CD4-positive, CD25-positive, alpha-beta regulatory T cell (primary cell): ENCODE data around the gene PHF21A. TPM values are rescaled to one million over a fixed set of nuclear protein-coding genes. Genes with fewer than 3 reads are reported as not detected.

ENCODE experiments used
- ATAC-seq, 2 donors: fragments of 150-1000 bp; cut with Tn5 transposase; one replicate each; pipeline ENCODE4 v1.10.0; 2021; ENCODE audit warnings: low read depth in 2 of 2, moderate number of reproducible peaks in 2 of 2, moderate library complexity in 1 of 2
- DNase-seq, 3 donors: peaks; one replicate each; pipeline versions ENCODE4 v3.0.0 to v3.0.0-alpha.2; 2012 to 2022; ENCODE audit warnings: mixed read lengths in 1 of 3
- H3K27ac ChIP-seq: one replicate; pipeline ENCODE4 v1.7.0; 2013; ENCODE audit warnings: mild to moderate bottlenecking, low read length; ENCODE audit not compliant: insufficient read depth, poor library complexity, severe bottlenecking
- H3K27me3 ChIP-seq: one replicate; pipeline ENCODE4 v1.7.0; 2013; ENCODE audit warnings: low read length; ENCODE audit not compliant: control insufficient read depth, insufficient read depth
- H3K36me3 ChIP-seq: one replicate; pipeline ENCODE4 v1.7.0; 2013; ENCODE audit warnings: mild to moderate bottlenecking, low read length, moderate library complexity; ENCODE audit not compliant: control insufficient read depth, insufficient read depth
- H3K4me1 ChIP-seq: 2 replicates; pipeline ENCODE4 v1.7.0; 2013; ENCODE audit warnings: mild to moderate bottlenecking, low read length; ENCODE audit not compliant: insufficient read depth, control insufficient read depth, poor library complexity, severe bottlenecking
- H3K4me3 ChIP-seq: one replicate; pipeline ENCODE4 v1.7.0; 2013; ENCODE audit warnings: low read depth, mild to moderate bottlenecking, low read length, moderate library complexity
- H3K9me3 ChIP-seq, 2 experiments: 1 replicate in 1 of 2; 2 replicates in 1 of 2; pipeline ENCODE4 v1.7.0; 2013; ENCODE audit warnings: low read length in 2 of 2, mild to moderate bottlenecking in 1 of 2, moderate library complexity in 1 of 2; ENCODE audit not compliant: control insufficient read depth in 2 of 2
- H3K27ac Mint-ChIP-seq, 3 donors: one replicate each; pipeline ENCODE4 v1.8.0; 2020 to 2022; ENCODE audit warnings: mild to moderate bottlenecking in 3 of 3, mixed read lengths in 3 of 3, moderate library complexity in 2 of 3
- H3K27me3 Mint-ChIP-seq: one replicate; pipeline ENCODE4 v1.8.0; 2022; ENCODE audit warnings: mild to moderate bottlenecking, mixed read lengths
- H3K36me3 Mint-ChIP-seq: one replicate; pipeline ENCODE4 v1.8.0; 2020; ENCODE audit warnings: mixed read lengths
- H3K4me1 Mint-ChIP-seq, 4 donors: one replicate each; pipeline ENCODE4 v1.8.0; 2020 to 2022; ENCODE audit warnings: mixed read lengths in 4 of 4, mild to moderate bottlenecking in 1 of 4
- H3K4me3 Mint-ChIP-seq, 4 donors: one replicate each; pipeline ENCODE4 v1.8.0; 2020 to 2022; ENCODE audit warnings: mild to moderate bottlenecking in 4 of 4, mixed read lengths in 4 of 4, moderate library complexity in 3 of 4
- H3K9me3 Mint-ChIP-seq, 7 donors: one replicate each; pipeline ENCODE4 v1.8.0; 2020 to 2022; ENCODE audit warnings: mixed read lengths in 7 of 7, mild to moderate bottlenecking in 3 of 7, moderate library complexity in 2 of 7
- polyA plus RNA-seq, 4 donors: library from polyadenylated mRNA; unstranded; fragments of 300-500 nt; fragmentation: Illumina TruSeq; gene quantifications; one replicate each; pipeline ENCODE4 v1.2.3, GENCODE V29; 2021
- total RNA-seq: library from RNA; stranded (reverse); gene quantifications from one replicate; pipeline ENCODE4 v1.2.3, GENCODE V29; 2022

PHF21A gene
- total and polyA plus RNA-seq, 5 donors from 2014 or later: 6.0 to 111 (median 9.2) TPM

DNA sequence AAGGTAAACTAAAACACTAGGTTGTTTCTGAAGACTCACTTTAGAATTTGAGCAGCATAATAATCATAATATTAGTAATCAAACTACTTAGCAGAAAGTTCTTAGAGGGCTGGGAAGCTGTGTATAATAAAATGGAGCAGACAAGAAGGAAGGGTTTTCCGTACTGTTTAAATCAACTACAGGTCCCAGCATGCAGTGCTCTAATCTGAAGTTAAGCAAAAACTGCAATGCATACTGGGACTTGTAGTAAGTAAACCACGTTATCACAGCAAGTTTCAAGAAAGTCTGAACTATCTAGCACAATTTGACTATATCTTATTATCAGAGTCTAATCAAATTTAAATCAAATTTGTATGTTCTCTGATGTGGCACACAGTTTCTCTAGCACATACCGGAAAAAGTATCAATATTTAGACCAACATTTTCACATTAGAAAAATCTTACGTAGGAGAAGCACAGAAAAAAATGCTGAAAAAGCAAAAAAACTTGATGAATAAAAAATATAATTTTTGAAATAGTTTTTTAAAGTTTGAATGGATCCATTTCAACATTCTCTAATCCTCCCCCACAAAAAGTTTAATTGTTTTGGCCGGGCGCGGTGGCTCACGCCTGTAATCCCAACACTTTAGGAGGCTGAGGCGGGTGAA is 8.2 kb downstream of the PHF21A start:
- Histone ChIP-seq H3K9me3 (no peaks in the 10 kb centered on the region), H3K4me1 (peaks cover 42% of the 10 kb centered on the region), H3K4me3 (peak overlapping the region; percentile 58), H3K27ac (no peak overlapping the region), H3K36me3 (no peaks in the 10 kb centered on the region), H3K27me3 (no peaks in the 10 kb centered on the region)
- Mint-ChIP-seq H3K4me3 (peak overlapping the region; percentile 28 to 76 (median 54)), H3K4me1 (peaks cover 28 to 63% (median 44%) of the 10 kb centered on the region in 4 donors), H3K36me3 (no peaks in the 10 kb centered on the region), H3K27me3 (no peaks in the 10 kb centered on the region), H3K27ac (peak overlapping the region in 1 of 3 donors; percentile 62), H3K9me3 (peaks cover 0 to 2% (median 0%) of the 10 kb centered on the region in 7 donors)
- ATAC-seq (peak; percentile 99), DNase-seq (peak; percentile 41 to 79 (median 66))

DNA sequence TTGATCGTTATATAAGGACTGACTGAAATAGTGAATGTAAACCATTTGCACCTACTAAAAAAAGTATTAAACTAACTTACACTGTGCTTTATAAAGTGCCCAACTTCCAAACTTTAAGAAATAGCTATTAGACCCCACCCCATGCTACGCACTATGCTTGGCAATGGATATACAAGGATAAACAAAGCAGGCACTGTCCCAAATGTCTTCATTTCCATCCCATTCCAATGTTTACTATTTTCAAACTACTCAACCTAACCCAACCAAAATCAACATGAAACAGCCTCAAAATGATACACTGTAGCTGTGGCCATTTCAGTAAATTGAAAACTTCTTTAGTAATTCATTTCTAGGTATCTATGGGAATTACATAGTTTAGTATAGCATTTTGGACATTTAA is 12.5 kb downstream of the PHF21A start:
- Mint-ChIP-seq H3K27ac (no peak overlapping the region), H3K9me3 (no peaks in the 10 kb centered on the region), H3K36me3 (no peaks in the 10 kb centered on the region), H3K27me3 (no peaks in the 10 kb centered on the region), H3K4me3 (no peak overlapping the region), H3K4me1 (peaks cover 13 to 39% (median 32%) of the 10 kb centered on the region in 4 donors)
- Histone ChIP-seq H3K27ac (no peak overlapping the region), H3K9me3 (no peaks in the 10 kb centered on the region), H3K4me1 (peaks cover 8% of the 10 kb centered on the region), H3K36me3 (no peaks in the 10 kb centered on the region), H3K27me3 (no peaks in the 10 kb centered on the region), H3K4me3 (no peak overlapping the region)
- DNase-seq: no peak
- ATAC-seq: no peak

- Mint-ChIP-seq H3K27me3 (no peaks in the 10 kb centered on the region), H3K4me1 (peaks cover 8 to 37% (median 32%) of the 10 kb centered on the region in 4 donors), H3K27ac (no peak overlapping the region), H3K36me3 (no peaks in the 10 kb centered on the region), H3K9me3 (no peaks in the 10 kb centered on the region), H3K4me3 (no peak overlapping the region)
- Histone ChIP-seq H3K27me3 (no peaks in the 10 kb centered on the region), H3K27ac (no peak overlapping the region), H3K9me3 (no peaks in the 10 kb centered on the region), H3K4me1 (peaks cover 3% of the 10 kb centered on the region), H3K4me3 (no peak overlapping the region), H3K36me3 (no peaks in the 10 kb centered on the region)
- ATAC-seq (no peak), DNase-seq (no peak)
Measured at GRCh38 chr11:46107780-46108179, 13.5 kb downstream of the PHF21A start.

DNA sequence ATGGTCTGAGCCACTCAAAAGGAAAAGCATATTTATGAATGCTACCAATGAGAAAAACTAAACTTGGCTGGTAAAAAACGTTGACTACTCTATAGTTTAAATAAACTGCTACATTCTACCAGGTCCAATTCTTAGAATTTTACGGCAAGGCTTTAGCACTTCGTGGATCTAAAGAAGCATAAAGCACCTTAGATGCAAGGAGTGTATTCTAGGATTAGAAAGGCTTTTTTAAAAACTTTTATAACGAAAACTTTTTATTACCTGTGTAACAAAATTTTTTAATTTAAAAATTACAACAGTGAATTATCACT is 13.9 kb downstream of the PHF21A start:
- Histone ChIP-seq H3K36me3 (no peaks in the 10 kb centered on the region), H3K4me3 (peak overlapping the region; percentile 8), H3K4me1 (no peaks in the 10 kb centered on the region), H3K27me3 (no peaks in the 10 kb centered on the region), H3K9me3 (no peaks in the 10 kb centered on the region), H3K27ac (no peak overlapping the region)
- Mint-ChIP-seq H3K27me3 (no peaks in the 10 kb centered on the region), H3K36me3 (no peaks in the 10 kb centered on the region), H3K4me3 (no peak overlapping the region), H3K9me3 (no peaks in the 10 kb centered on the region), H3K27ac (no peak overlapping the region), H3K4me1 (peaks cover 10 to 37% (median 31%) of the 10 kb centered on the region in 4 donors)
- ATAC-seq (no peak), DNase-seq (no peak)

DNA sequence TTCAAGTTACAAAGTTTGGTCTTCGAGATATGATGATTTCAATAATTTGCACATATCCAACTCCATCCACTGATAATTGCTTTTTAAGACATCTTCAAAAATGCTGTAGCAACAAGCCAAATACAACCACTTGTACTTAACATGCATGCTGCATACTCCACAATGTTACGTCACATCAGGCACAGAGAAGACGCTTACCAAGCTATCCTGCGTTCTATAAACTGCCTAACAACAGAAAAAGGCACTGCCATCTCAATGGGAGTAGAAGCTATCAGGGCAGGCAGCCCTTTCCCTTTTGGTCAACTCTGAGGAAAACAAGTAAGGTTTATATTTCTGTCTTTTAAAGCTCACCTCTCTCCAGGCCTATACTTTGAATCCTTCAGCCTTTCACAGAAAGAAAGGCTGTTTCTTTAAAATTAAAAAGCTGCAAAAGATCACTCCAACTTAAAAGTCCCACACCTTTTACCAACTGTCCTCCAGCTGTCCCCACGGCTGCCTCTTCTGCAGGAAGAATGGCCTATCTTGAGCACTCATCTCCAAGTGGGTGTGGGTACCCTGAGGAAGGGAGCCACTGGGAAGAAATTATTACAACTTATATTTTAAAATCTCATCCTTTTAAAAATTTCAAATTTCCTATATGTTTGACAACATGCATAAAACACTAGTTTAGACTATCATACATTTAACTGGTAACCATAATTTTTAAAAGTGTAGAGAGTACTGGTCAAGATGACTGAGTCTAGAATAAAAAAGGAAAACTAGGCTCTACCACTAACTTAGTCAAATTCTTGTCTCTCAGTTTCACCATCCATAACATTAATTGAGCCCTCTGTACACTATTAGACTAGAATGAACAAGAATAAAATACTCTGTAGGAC is 14.5 kb downstream of the PHF21A start:
- Mint-ChIP-seq H3K27ac (peak overlapping the region in 2 of 3 donors; percentile 41 to 83), H3K36me3 (no peaks in the 10 kb centered on the region)
- ATAC-seq: no peak

GRCh38 chr11:46105926-46106325 is 15.3 kb downstream of the PHF21A start:
- Mint-ChIP-seq H3K36me3 (no peaks in the 10 kb centered on the region), H3K4me1 (peaks cover 14 to 40% (median 33%) of the 10 kb centered on the region in 4 donors), H3K4me3 (no peak overlapping the region), H3K9me3 (no peaks in the 10 kb centered on the region), H3K27me3 (no peaks in the 10 kb centered on the region), H3K27ac (no peak overlapping the region)
- ATAC-seq: no peak
- DNase-seq: no peak
- Histone ChIP-seq H3K27me3 (no peaks in the 10 kb centered on the region), H3K27ac (no peak overlapping the region), H3K36me3 (no peaks in the 10 kb centered on the region), H3K9me3 (no peaks in the 10 kb centered on the region), H3K4me3 (no peak overlapping the region), H3K4me1 (peaks cover under 1% of the 10 kb centered on the region)

More for the DNA sequence above, 14.5 kb downstream of the PHF21A start:
- H3K27me3 Mint-ChIP-seq: no peaks in the 10 kb centered on the region
- Histone ChIP-seq H3K4me1 (no peaks in the 10 kb centered on the region), H3K36me3 (no peaks in the 10 kb centered on the region), H3K9me3 (no peaks in the 10 kb centered on the region), H3K4me3 (peak overlapping the region; percentile 8), H3K27me3 (no peaks in the 10 kb centered on the region), H3K27ac (no peak overlapping the region)
- DNase-seq: no peak
- peaks cover 10 to 37% (median 30%) of the 10 kb centered on the region in 4 donors for H3K4me1 Mint-ChIP-seq
- H3K4me3 Mint-ChIP-seq: no peak overlapping the region
- H3K9me3 Mint-ChIP-seq: no peaks in the 10 kb centered on the region

DNA sequence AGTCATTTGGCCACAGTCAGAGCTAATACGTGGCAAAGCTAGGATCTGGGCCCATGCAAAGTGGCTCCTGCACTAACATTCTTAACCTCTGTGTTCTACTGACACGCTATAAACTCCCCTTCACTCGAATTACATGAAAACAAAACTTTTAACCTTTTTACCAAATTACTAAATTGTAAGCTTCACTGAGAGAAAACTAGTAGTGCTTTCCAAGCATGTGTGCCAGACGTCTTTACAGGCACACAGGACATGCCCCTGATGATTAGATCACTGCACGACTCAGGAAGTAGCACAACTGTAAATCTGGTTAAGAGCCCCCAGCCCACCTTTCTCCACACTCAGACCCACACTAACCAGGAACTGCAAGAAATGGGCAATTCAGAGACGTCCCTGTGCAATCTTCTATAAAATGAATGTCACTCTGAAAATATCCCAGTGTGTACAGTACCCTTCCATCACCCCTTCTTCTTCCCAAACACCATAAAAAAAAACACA is 16.1 kb downstream of the PHF21A start:
- Mint-ChIP-seq H3K27ac (peak overlapping the region in 2 of 3 donors; percentile 43 to 67), H3K4me1 (peaks cover 16 to 46% (median 38%) of the 10 kb centered on the region in 4 donors), H3K27me3 (no peaks in the 10 kb centered on the region), H3K9me3 (no peaks in the 10 kb centered on the region), H3K4me3 (no peak overlapping the region), H3K36me3 (no peaks in the 10 kb centered on the region)
- Histone ChIP-seq H3K36me3 (no peaks in the 10 kb centered on the region), H3K9me3 (no peaks in the 10 kb centered on the region), H3K4me1 (peaks cover 8% of the 10 kb centered on the region), H3K27ac (no peak overlapping the region), H3K27me3 (no peaks in the 10 kb centered on the region), H3K4me3 (no peak overlapping the region)
- ATAC-seq (no peak), DNase-seq (no peak)
